Fibroblast of skin of left quadriceps (primary cell): Measurements from ENCODE around the gene PPL.

Source experiments
- DNase-seq, 2 experiments: peaks; one replicate each; pipeline ENCODE4 v3.0.0-alpha.2; 2013; ENCODE audit warnings: low read depth in 2 of 2

PPL gene

GRCh38 chr16:4860727-4861342 is 76.1 kb downstream of the PPL start:
- DNase-seq = no peak

DNA sequence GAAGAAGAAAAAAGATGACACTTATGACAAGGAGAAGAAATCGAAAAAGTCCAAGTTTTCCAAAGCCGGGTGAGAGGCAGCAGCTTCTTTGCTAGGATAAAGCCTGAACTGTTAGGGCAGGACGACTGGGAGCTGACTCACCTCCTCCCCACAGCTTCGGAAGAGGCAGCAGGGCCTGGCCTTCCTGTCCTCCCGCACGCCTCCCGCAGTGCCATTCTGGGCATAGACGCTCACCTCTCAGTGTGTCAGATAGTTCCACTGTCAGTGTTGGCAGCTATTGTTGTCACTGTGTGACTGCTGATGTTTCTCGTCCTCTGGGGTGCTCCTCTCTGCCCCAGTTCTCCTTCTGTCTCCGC is 77.1 kb downstream of the PPL start:
- no peak for DNase-seq

GRCh38 chr16:4859190-4859899 is 77.6 kb downstream of the PPL start:
- DNase-seq = no peak

DNA sequence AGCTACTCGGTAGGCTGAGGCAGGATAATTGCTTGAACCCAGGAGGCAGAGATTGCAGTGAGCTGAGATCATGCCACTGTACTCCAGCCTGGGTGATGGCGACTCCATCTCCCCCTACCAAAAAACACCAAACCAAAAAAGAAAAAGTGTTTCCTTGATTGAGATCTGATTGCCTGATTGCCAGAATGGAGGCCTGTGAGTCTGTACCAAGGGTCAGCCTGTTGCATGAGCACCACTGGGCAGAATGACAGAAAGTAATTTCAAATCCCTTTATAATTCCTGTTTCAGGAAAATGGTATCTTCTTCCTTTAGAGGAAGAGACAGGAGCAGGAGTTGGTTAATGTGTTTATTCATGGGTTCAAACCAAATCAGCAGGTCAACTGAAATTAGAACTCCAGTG is 81.1 kb downstream of the PPL start:
- DNase-seq = no peak

- no peak for DNase-seq
Observed at GRCh38 chr16:4855371-4855770, 81.6 kb downstream of the PPL start.

- no peak for DNase-seq
Observed at GRCh38 chr16:4852221-4852872, 84.6 kb downstream of the PPL start.

DNA sequence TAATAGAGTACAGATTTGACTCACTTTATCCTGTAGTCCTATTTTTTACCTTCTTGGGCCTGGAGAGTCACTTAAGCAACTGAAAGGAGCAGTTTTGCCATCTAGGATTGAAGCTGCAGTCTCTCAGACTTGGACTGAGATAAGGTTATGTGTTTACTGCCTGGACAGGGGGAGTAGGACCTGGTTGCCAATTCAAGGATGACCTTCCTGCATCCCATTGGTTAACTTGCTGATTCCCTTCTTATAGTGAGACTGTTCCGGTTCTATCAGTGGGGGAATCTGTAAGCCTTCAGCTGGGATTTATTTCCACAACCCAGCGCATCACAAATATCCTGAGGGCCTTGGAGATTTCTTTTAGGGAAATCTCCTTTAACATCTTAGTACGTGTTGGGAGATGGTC is 86.7 kb downstream of the PPL start:
- DNase-seq = no peak

- peak; percentile 15 to 23 for DNase-seq
Observed at GRCh38 chr16:4847774-4848587, 89.0 kb downstream of the PPL start.

DNA sequence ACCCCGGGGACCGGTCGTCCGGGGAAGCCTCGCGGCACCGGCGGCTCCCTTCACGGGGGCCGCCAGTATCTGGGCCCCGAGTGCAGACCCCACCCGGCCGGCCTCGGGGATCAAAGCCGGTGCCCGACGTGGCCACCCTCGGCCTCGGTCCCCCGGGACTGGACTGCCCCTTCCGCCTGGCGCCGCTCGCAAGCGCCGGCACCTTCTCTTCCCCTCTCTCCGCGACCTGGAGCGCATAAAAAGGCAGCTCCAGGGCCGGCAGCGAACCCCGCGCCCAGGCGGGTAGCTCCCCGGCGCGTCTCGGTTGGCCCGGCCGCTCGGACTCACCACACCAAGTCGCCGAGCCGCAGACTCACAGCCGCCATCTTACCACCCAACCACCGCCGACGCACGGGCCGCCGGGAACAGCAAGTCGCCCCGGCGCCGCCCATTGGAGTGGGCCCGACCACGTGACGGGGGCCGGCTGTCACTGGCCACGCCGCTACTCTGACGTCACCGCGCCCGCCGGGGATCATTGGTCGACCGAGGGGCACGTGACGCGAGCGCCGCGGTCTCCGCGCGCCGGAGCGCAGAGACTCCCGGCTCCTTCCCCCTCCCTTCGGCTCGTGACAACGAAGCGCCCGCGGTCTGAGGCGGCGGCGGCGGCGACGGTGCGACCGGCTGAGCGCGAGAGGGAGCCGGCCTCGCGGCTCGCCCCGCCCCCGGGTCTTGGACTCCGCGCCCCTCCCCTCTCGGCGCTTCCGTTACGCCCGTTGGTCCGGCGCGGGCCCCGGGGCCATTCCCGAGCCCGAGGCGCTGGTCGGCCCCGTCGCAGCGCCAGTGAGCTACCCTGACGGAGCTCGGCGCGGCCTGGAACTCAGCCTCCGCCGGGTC is 89.8 kb downstream of the PPL start, which contains the start of the genes GLYR1 and UBN1:
GLYR1 (minus strand) TSS at position 388 of the 873 bp plus-strand sequence; CDS start at position 365, 23 bp downstream.
UBN1 (plus strand) TSS at position 581 of the 873 bp plus-strand sequence. CDS start 5,437 bp downstream, outside the sequence.
- DNase-seq = peak; percentile 92 to 93

- DNase-seq = no peak
Observed at GRCh38 chr16:4846503-4846900, 90.4 kb downstream of the PPL start.

GRCh38 chr16:4840984-4841383 is 96.0 kb downstream of the PPL start:
- no peak for DNase-seq

DNA sequence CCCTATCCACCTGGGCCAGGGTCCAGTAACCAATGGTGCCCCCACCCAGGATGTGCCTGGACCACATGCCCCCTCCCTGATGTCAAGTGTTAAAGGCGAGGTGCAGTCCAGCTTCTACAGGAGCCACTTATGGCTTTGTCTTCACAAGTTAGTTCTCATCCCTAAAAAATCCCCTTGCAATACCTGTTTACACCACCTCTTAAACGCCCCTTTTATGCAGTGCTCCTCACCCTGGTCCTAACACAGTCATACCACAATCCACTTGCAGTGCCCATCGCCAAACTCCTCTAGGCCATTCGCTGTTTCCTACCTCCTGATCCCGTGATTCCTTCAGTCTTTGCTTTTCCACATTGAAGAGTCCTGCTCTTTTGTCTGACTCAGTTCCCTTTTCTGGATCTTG is 97.0 kb downstream of the PPL start:
- no peak for DNase-seq

DNA sequence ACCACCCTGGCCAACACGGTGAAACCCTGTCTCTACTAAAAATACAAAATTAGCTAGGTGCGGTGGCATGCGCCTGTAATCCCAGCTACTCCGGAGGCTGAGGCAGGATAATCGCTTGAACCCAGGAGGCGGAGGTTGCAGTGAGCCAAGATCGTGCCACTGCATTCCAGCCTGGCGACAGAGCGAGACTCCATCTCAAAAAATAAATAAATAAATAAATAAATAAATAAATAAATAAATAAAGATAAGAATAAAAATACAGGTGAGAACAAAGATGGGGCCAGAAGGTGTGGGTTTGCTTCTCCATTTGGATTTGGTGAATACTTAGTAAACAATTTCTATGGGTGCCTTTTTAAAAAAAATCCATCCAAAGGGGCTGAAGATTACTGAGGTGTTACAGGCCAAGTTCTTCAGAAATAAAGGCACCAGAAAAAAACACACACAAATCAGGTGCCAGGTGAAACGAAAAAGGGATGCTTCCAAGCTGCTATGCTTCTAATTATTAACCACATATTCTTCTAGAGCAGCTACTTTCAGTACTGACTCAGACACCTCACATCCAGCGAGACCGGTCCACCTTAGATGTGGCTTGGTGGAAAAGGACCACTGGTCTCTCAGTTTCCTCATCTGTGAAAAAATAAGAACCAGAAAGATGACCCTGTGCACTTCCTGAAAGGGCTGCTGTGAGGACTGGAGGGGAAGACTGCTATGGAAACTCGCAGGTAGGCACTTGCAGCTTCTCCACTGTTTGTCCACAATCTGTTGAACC is 99.0 kb downstream of the PPL start:
- no peak for DNase-seq

GRCh38 chr16:4836727-4837126 is 100.2 kb downstream of the PPL start:
- DNase-seq = no peak

GRCh38 chr16:4833584-4833983 is 103.4 kb downstream of the PPL start:
- DNase-seq = no peak

- no peak for DNase-seq
Observed at GRCh38 chr16:4832698-4833343, 104.1 kb downstream of the PPL start.
